Measurements from ENCODE around the gene LZTR1.

The LZTR1 gene

DNA sequence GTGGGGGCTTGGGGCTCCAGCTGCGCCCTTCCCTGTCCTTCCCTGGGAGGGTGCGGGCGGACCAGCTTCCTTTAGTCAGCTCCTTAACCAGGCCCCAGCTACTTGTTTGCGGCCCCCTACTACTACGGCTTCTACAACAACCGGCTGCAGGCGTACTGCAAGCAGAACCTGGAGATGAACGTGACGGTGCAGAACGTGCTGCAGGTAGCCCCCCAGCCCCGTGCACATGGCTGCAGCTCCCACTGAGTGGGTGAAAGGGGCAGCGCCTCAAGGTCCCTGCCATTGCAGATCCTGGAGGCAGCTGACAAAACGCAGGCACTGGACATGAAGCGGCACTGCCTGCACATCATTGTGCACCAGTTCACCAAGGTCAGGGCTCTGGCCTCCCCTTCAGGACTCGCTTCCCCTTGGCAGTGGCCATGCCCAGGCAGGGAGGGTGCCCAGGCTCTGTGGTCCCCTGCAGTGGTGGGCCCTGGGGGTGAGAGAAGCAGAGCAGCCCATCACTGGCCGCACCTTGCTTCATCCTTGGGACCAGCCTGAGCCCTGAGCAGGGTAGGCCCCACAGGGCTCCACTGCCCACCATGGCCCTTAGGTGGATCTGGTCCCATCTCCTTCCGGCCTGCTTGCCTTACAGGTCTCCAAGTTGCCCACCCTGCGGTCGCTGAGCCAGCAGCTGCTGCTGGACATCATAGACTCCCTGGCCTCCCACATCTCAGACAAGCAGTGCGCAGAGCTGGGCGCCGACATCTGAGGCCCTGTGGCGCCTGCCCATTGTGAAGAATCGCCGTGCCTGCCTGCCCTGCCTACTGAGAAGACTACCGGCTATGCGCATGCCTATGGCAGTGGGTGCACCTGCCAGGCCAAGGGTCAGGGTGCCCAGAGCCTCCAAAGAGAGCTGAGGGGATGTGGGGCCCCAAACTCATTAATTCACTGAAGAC lies 14.8 kb downstream of the LZTR1 start:
- no peaks in the 10 kb centered on the region for H3K9me3 ChIP-seq (ENCODE audit: control insufficient read depth in 1 of 2, low read length in 2 of 2)
- no peak overlapping the region for H3K27ac ChIP-seq (ENCODE audit: low read depth, low read length)
- H3K4me3 ChIP-seq (ENCODE audit: low read depth in 1 of 2, low read length in 2 of 2): no peak overlapping the region
- peaks cover 15 to 71% of the 10 kb centered on the region in 2 donors for H3K36me3 ChIP-seq (ENCODE audit: control insufficient read depth in 1 of 2, insufficient read depth in 2 of 2, low read length in 2 of 2)
- H3K4me1 ChIP-seq (ENCODE audit: control insufficient read depth in 1 of 2, insufficient read depth in 2 of 2, low read length in 2 of 2): peaks cover 12 to 22% of the 10 kb centered on the region in 2 donors
- no peaks in the 10 kb centered on the region for H3K27me3 ChIP-seq (ENCODE audit: control insufficient read depth in 1 of 2, insufficient read depth in 2 of 2, low read length in 2 of 2)
- H3K9ac ChIP-seq (ENCODE audit: low read depth in 1 of 2, low read length in 2 of 2): no peak overlapping the region

DNA sequence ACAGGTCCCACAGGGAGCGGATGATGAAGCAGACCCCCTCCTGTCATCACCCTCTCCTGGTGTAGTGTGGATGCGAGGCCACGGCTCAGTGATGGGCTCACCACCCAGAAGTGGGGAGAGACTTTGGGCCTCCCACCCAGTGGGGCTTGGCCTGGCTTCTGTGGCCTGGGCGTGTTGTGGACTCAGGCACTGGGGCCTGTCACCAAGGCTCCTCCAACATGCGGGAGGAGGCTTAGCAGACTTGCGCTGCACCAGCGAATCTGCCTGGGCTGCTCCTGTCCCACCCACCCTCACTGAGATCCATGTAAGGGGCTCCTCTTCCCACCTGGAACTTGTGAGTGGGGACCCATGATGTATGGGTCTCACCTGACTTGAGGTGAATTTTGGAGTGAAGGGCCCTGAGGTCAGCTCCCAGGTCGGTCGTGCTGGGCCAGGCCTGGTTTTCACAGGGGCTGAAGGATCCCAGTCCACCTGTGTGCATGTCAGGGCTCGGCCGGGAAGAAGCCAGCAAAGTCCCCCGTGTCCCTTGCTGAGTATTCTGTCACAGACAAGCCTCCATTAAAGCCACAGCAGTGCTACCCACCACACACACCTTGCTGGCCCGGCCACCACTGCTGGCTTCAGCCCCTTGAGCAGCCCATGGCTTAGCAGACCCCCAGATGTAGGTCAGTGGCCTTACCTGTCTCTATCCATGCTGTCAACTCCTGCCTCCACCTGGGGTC lies 15.6 kb downstream of the LZTR1 start:
- Histone ChIP-seq H3K9ac (ENCODE audit: low read depth in 1 of 2, low read length in 2 of 2) (no peak overlapping the region), H3K36me3 (ENCODE audit: control insufficient read depth in 1 of 2, insufficient read depth in 2 of 2, low read length in 2 of 2) (peaks cover 8 to 63% of the 10 kb centered on the region in 2 donors), H3K27ac (ENCODE audit: low read depth, low read length) (no peak overlapping the region), H3K9me3 (ENCODE audit: control insufficient read depth in 1 of 2, low read length in 2 of 2) (no peaks in the 10 kb centered on the region), H3K27me3 (ENCODE audit: control insufficient read depth in 1 of 2, insufficient read depth in 2 of 2, low read length in 2 of 2) (no peaks in the 10 kb centered on the region), H3K4me3 (ENCODE audit: low read depth in 1 of 2, low read length in 2 of 2) (no peak overlapping the region), H3K4me1 (ENCODE audit: control insufficient read depth in 1 of 2, insufficient read depth in 2 of 2, low read length in 2 of 2) (peaks cover 12 to 23% of the 10 kb centered on the region in 2 donors)

- Histone ChIP-seq H3K9me3 (ENCODE audit: control insufficient read depth in 1 of 2, low read length in 2 of 2) (no peaks in the 10 kb centered on the region), H3K9ac (ENCODE audit: low read depth in 1 of 2, low read length in 2 of 2) (no peak overlapping the region), H3K4me3 (ENCODE audit: low read depth in 1 of 2, low read length in 2 of 2) (no peak overlapping the region), H3K4me1 (ENCODE audit: control insufficient read depth in 1 of 2, insufficient read depth in 2 of 2, low read length in 2 of 2) (peaks cover 22 to 32% of the 10 kb centered on the region in 2 donors), H3K27me3 (ENCODE audit: control insufficient read depth in 1 of 2, insufficient read depth in 2 of 2, low read length in 2 of 2) (no peaks in the 10 kb centered on the region), H3K27ac (ENCODE audit: low read depth, low read length) (no peak overlapping the region), H3K36me3 (ENCODE audit: control insufficient read depth in 1 of 2, insufficient read depth in 2 of 2, low read length in 2 of 2) (peaks cover 5 to 53% of the 10 kb centered on the region in 2 donors)
Observed at GRCh38 chr22:20998411-20999336, 16.6 kb downstream of the LZTR1 start.

DNA sequence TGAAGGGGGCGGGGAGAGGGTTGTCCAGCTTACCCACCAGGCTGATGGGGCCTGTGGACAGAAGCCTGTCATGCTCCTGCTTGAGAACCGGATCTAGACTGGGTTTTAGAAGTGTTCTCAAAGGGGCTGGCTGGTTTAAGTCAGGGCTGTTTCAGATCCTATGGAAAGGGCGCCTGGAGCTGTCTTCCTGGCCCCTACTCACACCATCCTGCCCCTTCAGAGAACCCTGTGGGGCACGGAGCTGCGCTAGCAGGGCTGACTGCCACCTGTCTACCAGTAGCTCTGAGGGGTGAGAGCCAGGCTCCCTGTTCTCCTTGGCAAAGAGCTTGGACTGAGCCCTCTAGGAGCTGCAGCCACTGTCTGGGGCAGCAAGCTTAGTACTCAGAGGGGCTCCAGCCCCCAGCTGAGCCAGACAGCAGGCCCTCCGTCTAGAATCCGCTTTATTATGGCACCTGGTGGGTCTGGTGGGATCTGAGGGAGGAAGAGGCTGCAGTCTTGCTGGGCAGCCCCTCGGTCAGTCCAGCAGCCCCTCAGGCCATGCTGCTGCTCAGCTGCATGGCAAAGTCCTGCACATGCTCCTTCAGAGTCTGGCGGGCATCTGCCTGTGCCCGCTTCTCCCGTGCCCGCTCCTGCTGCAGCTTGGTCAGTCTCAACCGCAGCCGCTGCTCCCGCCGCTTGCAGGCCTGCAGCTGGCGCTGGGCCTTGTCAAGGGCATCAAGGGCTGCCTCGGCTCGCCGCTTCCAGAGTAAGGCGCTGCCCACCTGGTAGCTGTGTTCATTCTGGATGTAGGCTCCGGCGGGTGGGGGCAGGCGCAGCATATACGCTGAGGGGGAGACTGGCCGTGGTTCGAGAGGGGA lies 17.5 kb downstream of the LZTR1 start:
- no peak overlapping the region for H3K9ac ChIP-seq (ENCODE audit: low read depth in 1 of 2, low read length in 2 of 2)

GRCh38 chr22:21000207-21000986 lies 18.3 kb downstream of the LZTR1 start:
- peaks cover 5 to 42% of the 10 kb centered on the region in 2 donors for H3K36me3 ChIP-seq (ENCODE audit: control insufficient read depth in 1 of 2, insufficient read depth in 2 of 2, low read length in 2 of 2)
- H3K4me3 ChIP-seq (ENCODE audit: low read depth in 1 of 2, low read length in 2 of 2): peak overlapping the region; percentile 89 to 93

More for the DNA sequence above, 17.5 kb downstream of the LZTR1 start:
- H3K36me3 ChIP-seq (ENCODE audit: control insufficient read depth in 1 of 2, insufficient read depth in 2 of 2, low read length in 2 of 2): peaks cover 5 to 47% of the 10 kb centered on the region in 2 donors
- H3K27me3 ChIP-seq (ENCODE audit: control insufficient read depth in 1 of 2, insufficient read depth in 2 of 2, low read length in 2 of 2): no peaks in the 10 kb centered on the region
- H3K27ac ChIP-seq (ENCODE audit: low read depth, low read length): no peak overlapping the region
- H3K9me3 ChIP-seq (ENCODE audit: control insufficient read depth in 1 of 2, low read length in 2 of 2): no peaks in the 10 kb centered on the region
- no peak overlapping the region for H3K4me3 ChIP-seq (ENCODE audit: low read depth in 1 of 2, low read length in 2 of 2)
- H3K4me1 ChIP-seq (ENCODE audit: control insufficient read depth in 1 of 2, insufficient read depth in 2 of 2, low read length in 2 of 2): peaks cover 25 to 36% of the 10 kb centered on the region in 2 donors

DNA sequence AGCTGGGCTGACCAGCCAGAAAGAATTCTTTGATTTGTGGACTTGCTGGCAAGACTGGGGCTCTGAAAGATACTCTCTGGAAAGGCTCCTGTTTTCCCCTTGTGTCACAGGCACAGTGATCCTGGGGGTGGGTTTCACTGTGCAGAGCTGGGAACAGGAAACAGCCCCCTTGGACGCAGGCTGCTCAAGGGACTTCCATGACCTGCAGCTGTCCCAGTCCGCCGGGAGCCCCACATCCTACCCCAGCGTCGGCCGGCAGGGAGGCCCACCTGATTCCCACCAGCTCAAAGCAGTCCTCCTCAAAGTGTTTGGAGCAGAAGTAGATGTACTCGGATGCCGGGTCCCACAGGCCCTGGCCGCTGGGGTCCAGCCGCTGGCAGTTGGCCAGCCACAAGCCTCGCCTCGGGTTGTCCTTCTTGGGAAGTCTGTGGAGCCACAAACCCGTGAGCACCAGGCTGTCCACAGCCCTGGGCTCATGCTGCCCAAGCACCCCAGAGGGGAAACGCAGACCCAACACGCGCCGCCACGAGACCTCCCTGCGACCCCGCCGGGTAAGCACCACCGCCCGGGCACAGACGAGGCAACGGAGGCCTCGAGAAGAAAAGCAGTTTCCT lies 19.0 kb downstream of the LZTR1 start:
- H3K36me3 ChIP-seq (ENCODE audit: control insufficient read depth in 1 of 2, insufficient read depth in 2 of 2, low read length in 2 of 2): peaks cover 4 to 39% of the 10 kb centered on the region in 2 donors
- H3K4me1 ChIP-seq (ENCODE audit: control insufficient read depth in 1 of 2, insufficient read depth in 2 of 2, low read length in 2 of 2): peaks cover 25 to 36% of the 10 kb centered on the region in 2 donors
- H3K4me3 ChIP-seq (ENCODE audit: low read depth in 1 of 2, low read length in 2 of 2): peak overlapping the region; percentile 89 to 93
- H3K9me3 ChIP-seq (ENCODE audit: control insufficient read depth in 1 of 2, low read length in 2 of 2): no peaks in the 10 kb centered on the region
- H3K27me3 ChIP-seq (ENCODE audit: control insufficient read depth in 1 of 2, insufficient read depth in 2 of 2, low read length in 2 of 2): no peaks in the 10 kb centered on the region
- H3K27ac ChIP-seq (ENCODE audit: low read depth, low read length): peak overlapping the region; percentile 99
- H3K9ac ChIP-seq (ENCODE audit: low read depth in 1 of 2, low read length in 2 of 2): peak overlapping the region; percentile 93 to 94

More at GRCh38 chr22:21000207-21000986, 18.3 kb downstream of the LZTR1 start:
- Histone ChIP-seq H3K4me1 (ENCODE audit: control insufficient read depth in 1 of 2, insufficient read depth in 2 of 2, low read length in 2 of 2) (peaks cover 25 to 36% of the 10 kb centered on the region in 2 donors), H3K9ac (ENCODE audit: low read depth in 1 of 2, low read length in 2 of 2) (peak overlapping the region; percentile 93 to 94), H3K27me3 (ENCODE audit: control insufficient read depth in 1 of 2, insufficient read depth in 2 of 2, low read length in 2 of 2) (no peaks in the 10 kb centered on the region), H3K27ac (ENCODE audit: low read depth, low read length) (no peak overlapping the region), H3K9me3 (ENCODE audit: control insufficient read depth in 1 of 2, low read length in 2 of 2) (no peaks in the 10 kb centered on the region)

- Histone ChIP-seq H3K4me3 (ENCODE audit: low read depth in 1 of 2, low read length in 2 of 2) (peak within 1 kb of the TSS; percentile 89 to 93), H3K27ac (ENCODE audit: low read depth, low read length) (peak within 1 kb of the TSS; percentile 99), H3K27me3 (ENCODE audit: control insufficient read depth in 1 of 2, insufficient read depth in 2 of 2, low read length in 2 of 2) (no peaks in the 10 kb centered on the region), H3K36me3 (ENCODE audit: control insufficient read depth in 1 of 2, insufficient read depth in 2 of 2, low read length in 2 of 2) (peaks cover 0 to 32% of the 10 kb centered on the region in 2 donors), H3K9me3 (ENCODE audit: control insufficient read depth in 1 of 2, low read length in 2 of 2) (no peaks in the 10 kb centered on the region), H3K4me1 (ENCODE audit: control insufficient read depth in 1 of 2, insufficient read depth in 2 of 2, low read length in 2 of 2) (peaks cover 25 to 36% of the 10 kb centered on the region in 2 donors), H3K9ac (ENCODE audit: low read depth in 1 of 2, low read length in 2 of 2) (peak within 1 kb of the TSS; percentile 93 to 94)
Observed at GRCh38 chr22:21001601-21002325, 19.7 kb downstream of the LZTR1 start, which contains the start of gene THAP7. Gene THAP7, minus strand, starts transcription at chr22:21002118. Its CDS starts 207 bp downstream, at chr22:21001911.

GRCh38 chr22:21003782-21004181 lies 21.7 kb downstream of the LZTR1 start:
- no peaks in the 10 kb centered on the region for H3K27me3 ChIP-seq (ENCODE audit: control insufficient read depth in 1 of 2, insufficient read depth in 2 of 2, low read length in 2 of 2)
- H3K9me3 ChIP-seq (ENCODE audit: control insufficient read depth in 1 of 2, low read length in 2 of 2): no peaks in the 10 kb centered on the region
- H3K4me3 ChIP-seq (ENCODE audit: low read depth in 1 of 2, low read length in 2 of 2): peak overlapping the region in 1 of 2 donors; percentile 22
- no peak overlapping the region for H3K27ac ChIP-seq (ENCODE audit: low read depth, low read length)
- H3K4me1 ChIP-seq (ENCODE audit: control insufficient read depth in 1 of 2, insufficient read depth in 2 of 2, low read length in 2 of 2): peaks cover 25 to 36% of the 10 kb centered on the region in 2 donors
- H3K9ac ChIP-seq (ENCODE audit: low read depth in 1 of 2, low read length in 2 of 2): no peak overlapping the region
- peaks cover 0 to 14% of the 10 kb centered on the region in 2 donors for H3K36me3 ChIP-seq (ENCODE audit: control insufficient read depth in 1 of 2, insufficient read depth in 2 of 2, low read length in 2 of 2)
